PC-3 (cell line): ENCODE results near the gene CDH9. TPM values are rescaled to one million over a fixed set of nuclear protein-coding genes. Genes with fewer than 3 reads are reported as not detected.

Source experiments
- ATAC-seq: fragments of 200-7000 bp; cut with Tn5 transposase; 2 replicates; pipeline ENCODE4 v1.9.1; 2020; ENCODE audit warnings: mild to moderate bottlenecking, moderate library complexity
- BruUV-seq: library from RNA; stranded (reverse); fragments of 400-500 nt; replicated peaks from 2 replicates; lab custom pipeline; 2021; lab: Mats Ljungman, UMichigan
- CTCF ChIA-PET: fragments of 300-600 bp; sonication (Branson Sonifier 250); formaldehyde crosslinking; loops from one replicate; lab custom pipeline; 2022; ENCODE audit warnings: antibody characterized with exemption; lab: Charles Lee
- POLR2A ChIA-PET: fragments of 300-600 bp; sonication (Branson Sonifier 250); formaldehyde crosslinking; loops from one replicate; lab custom pipeline; 2022; ENCODE audit warnings: antibody characterized with exemption; ENCODE audit not compliant: unreplicated experiment; lab: Charles Lee
- DNase-seq: peaks from one replicate; pipeline ENCODE4 v3.0.0-alpha.2; 2015
- H2AFZ ChIP-seq: fragments of 300-600 bp; sonication (generic); 2 replicates; pipeline ENCODE4 v1.6.0; 2016; ENCODE audit warnings: antibody characterized with exemption, low read length
- H3F3A ChIP-seq: fragments of 300-600 bp; sonication (generic); one replicate; pipeline ENCODE4 v1.6.0; 2017; ENCODE audit warnings: antibody characterized with exemption, low read length, control low read depth, mild to moderate bottlenecking; ENCODE audit not compliant: unreplicated experiment
- H3K27ac ChIP-seq: fragments of 300-600 bp; sonication (generic); 2 replicates; pipeline ENCODE4 v1.5.1; 2016; ENCODE audit warnings: mild to moderate bottlenecking, low read length
- H3K27me3 ChIP-seq: fragments of 300-600 bp; sonication (generic); 2 replicates; pipeline ENCODE4 v1.6.1; 2016; ENCODE audit warnings: low read length, mixed read lengths
- H3K36me3 ChIP-seq: fragments of 300-600 bp; sonication (generic); 2 replicates; pipeline ENCODE4 v1.6.1; 2016; ENCODE audit warnings: low read depth, mixed run types, low read length, mixed read lengths
- H3K4me1 ChIP-seq: fragments of 300-600 bp; sonication (generic); 2 replicates; pipeline ENCODE4 v1.5.1; 2016; ENCODE audit warnings: low read length; ENCODE audit not compliant: insufficient read depth
- H3K4me2 ChIP-seq: fragments of 300-600 bp; sonication (generic); 2 replicates; pipeline ENCODE4 v1.6.0; 2016; ENCODE audit warnings: low read length
- H3K4me3 ChIP-seq: fragments of 300-600 bp; sonication (generic); 2 replicates; pipeline ENCODE4 v1.5.1; 2016; ENCODE audit warnings: mild to moderate bottlenecking, low read length, mixed read lengths
- H3K79me2 ChIP-seq: fragments of 300-600 bp; sonication (generic); 2 replicates; pipeline ENCODE4 v1.6.1; 2017; ENCODE audit warnings: low read length, mixed read lengths
- H3K9ac ChIP-seq: fragments of 300-600 bp; sonication (generic); 2 replicates; pipeline ENCODE4 v1.6.0; 2016; ENCODE audit warnings: mild to moderate bottlenecking, low read length
- H3K9me2 ChIP-seq: fragments of 300-600 bp; sonication (generic); replicated peaks from 2 replicates; pipeline ENCODE4 v1.6.1; 2016; ENCODE audit warnings: mixed run types, low read length, mixed read lengths
- H3K9me3 ChIP-seq: fragments of 300-600 bp; sonication (generic); 2 replicates; pipeline ENCODE4 v1.6.1; 2016; ENCODE audit warnings: low read length, mixed read lengths
- H4K20me1 ChIP-seq: fragments of 300-600 bp; sonication (generic); 2 replicates; pipeline ENCODE4 v1.6.1; 2016; ENCODE audit warnings: low read length, mixed read lengths
- CTCF ChIP-seq: fragments of 300-600 bp; sonication (generic); conservative IDR thresholded peaks from 2 replicates; pipeline ENCODE4 v1.5.1; 2017; ENCODE audit warnings: antibody characterized with exemption, low read depth, mild to moderate bottlenecking, low read length
- EZH2 ChIP-seq: fragments of 300-600 bp; sonication (generic); IDR thresholded peaks from one replicate; pipeline ENCODE4 v1.6.1; 2017; ENCODE audit warnings: antibody characterized with exemption, mild to moderate bottlenecking, low read length; ENCODE audit not compliant: unreplicated experiment
- EZH2phosphoT487 ChIP-seq: fragments of 300-600 bp; sonication (generic); IDR thresholded peaks from 2 replicates; pipeline ENCODE4 v1.6.1; 2018; ENCODE audit warnings: mild to moderate bottlenecking, antibody characterized with exemption, low read length, borderline replicate concordance
- intact Hi-C: fragments of 100-400 bp; cut with micrococcal nuclease; formaldehyde crosslinking; loops from 2 replicates; pipeline ENCODE4 v1.9.0; 2023
- total RNA-seq: library from RNA; depleted of rRNA; stranded (reverse); fragments of >200 nt; gene quantifications from 2 replicates; pipeline ENCODE4 v1.2.3, GENCODE V29; 2014

The CDH9 gene
- total RNA-seq, 1 experiment from 2014 or later: not detected

GRCh38 chr5:26881901-26882300 lies 156.5 kb downstream of the CDH9 start:
- BruUV-seq: no TSS peak

GRCh38 chr5:26877154-26877553 lies 161.2 kb downstream of the CDH9 start:
- Histone ChIP-seq H3F3A (no peaks in the 10 kb centered on the region), H3K36me3 (no peaks in the 10 kb centered on the region), H4K20me1 (no peaks in the 10 kb centered on the region), H3K4me1 (peaks cover 16% of the 10 kb centered on the region), H3K27me3 (no peaks in the 10 kb centered on the region), H3K9ac (no peak overlapping the region), H3K4me2 (no peak overlapping the region), H3K27ac (no peak overlapping the region), H3K79me2 (no peaks in the 10 kb centered on the region), H3K9me3 (no peaks in the 10 kb centered on the region), H3K4me3 (no peak overlapping the region), H3K9me2 (no peaks in the 10 kb centered on the region), H2AFZ (no peak overlapping the region)
- TF ChIP-seq EZH2 (no peak), CTCF (no peak), EZH2phosphoT487 (no peak)
- intact Hi-C loops: no loop called here
- ChIA-PET CTCF (no interaction called here), POLR2A (no interaction called here)
- DNase-seq (no peak), ATAC-seq (no peak)
- BruUV-seq: no TSS peak

More at GRCh38 chr5:26881901-26882300, 156.5 kb downstream of the CDH9 start:
- POLR2A ChIA-PET: no interaction called here
- Histone ChIP-seq H3K9me2 (no peaks in the 10 kb centered on the region), H3K27me3 (no peaks in the 10 kb centered on the region), H3K4me2 (peak overlapping the region; percentile 70), H3K9me3 (no peaks in the 10 kb centered on the region), H3K4me3 (no peak overlapping the region), H4K20me1 (no peaks in the 10 kb centered on the region), H3K27ac (peak overlapping the region; percentile 46), H3K79me2 (no peaks in the 10 kb centered on the region), H2AFZ (no peak overlapping the region), H3K4me1 (peaks cover 13% of the 10 kb centered on the region), H3K36me3 (no peaks in the 10 kb centered on the region), H3F3A (no peaks in the 10 kb centered on the region), H3K9ac (no peak overlapping the region)
- intact Hi-C loops: no loop called here
- TF ChIP-seq EZH2phosphoT487 (no peak), CTCF (no peak), EZH2 (no peak)
- peak; percentile 84 for ATAC-seq
- DNase-seq: peak; percentile 70
- CTCF ChIA-PET: no interaction called here

- Histone ChIP-seq H3K27me3 (no peaks in the 10 kb centered on the region), H3K9ac (no peak overlapping the region), H4K20me1 (no peaks in the 10 kb centered on the region), H3K9me3 (no peaks in the 10 kb centered on the region), H3K4me3 (no peak overlapping the region), H2AFZ (no peak overlapping the region), H3K9me2 (no peaks in the 10 kb centered on the region), H3F3A (no peaks in the 10 kb centered on the region), H3K4me1 (peaks cover 25% of the 10 kb centered on the region), H3K27ac (no peak overlapping the region), H3K79me2 (no peaks in the 10 kb centered on the region), H3K36me3 (no peaks in the 10 kb centered on the region), H3K4me2 (0 out of 2 replicates have a peak overlapping the region, but pooled peaks have one; percentile 24)
- BruUV-seq: no TSS peak
- TF ChIP-seq CTCF (no peak), EZH2phosphoT487 (no peak), EZH2 (no peak)
- CTCF ChIA-PET: no interaction called here
- peak; percentile 73 for ATAC-seq
- POLR2A ChIA-PET: no interaction called here
- peak; percentile 75 for DNase-seq
- intact Hi-C loops: no loop called here
These were observed 166.0 kb downstream of the CDH9 start for GRCh38 chr5:26872337-26872736.
